ENCODE data around the gene ZBTB21. TPM values are rescaled to one million over a fixed set of nuclear protein-coding genes. Genes with fewer than 3 reads are reported as not detected.

Gene ZBTB21
- total and polyA plus RNA-seq, 2 of the 8 experiments (the other 6 are each of a cell fraction or from before 2014, with no cell fraction given) = 3.9 to 17.8 TPM

- peaks cover 0 to 4% (median 2%) of the 10 kb centered on the region in 4 experiments; a peak in 3 of 7 replicates for H3K4me1 ChIP-seq (replicated peaks in 1 of 4; ENCODE audit: control insufficient read depth in 3 of 4, insufficient read depth in 4 of 4, low read length in 3 of 4)
- ChIA-PET POLR2A (ENCODE audit: partially characterized antibody) (no interaction called here), CTCF (ENCODE audit: partially characterized antibody) (no interaction called here)
- H4K8ac ChIP-seq (ENCODE audit: extremely low read depth, insufficient read depth, low read length) = peak overlapping the region; percentile 35
- H4K5ac ChIP-seq (ENCODE audit: insufficient read length, low read depth, low read length) = no peak overlapping the region
- no peaks in the 10 kb centered on the region; a peak in 1 of 7 replicates for H3K27me3 ChIP-seq (replicated peaks in 1 of 4; ENCODE audit: control insufficient read depth in 3 of 4, extremely low read depth in 1 of 4, insufficient read depth in 3 of 4, low read length in 3 of 4)
- H3K18ac ChIP-seq (ENCODE audit: extremely low read depth, low read length) = no peak overlapping the region
- no peak overlapping the region; the same call in 1 of the 2 replicates for H2AK5ac ChIP-seq (ENCODE audit: low read depth, low read length)
- H2BK12ac ChIP-seq (ENCODE audit: low read depth, low read length) = 0 out of 2 replicates have a peak overlapping the region, but pooled peaks have one; percentile 10
- no peak overlapping the region for H3K14ac ChIP-seq (ENCODE audit: insufficient read length)
- peaks cover 0 to 7% of the 10 kb centered on the region in 2 experiments for H4K20me1 ChIP-seq (replicated peaks in 1 of 2; ENCODE audit: control insufficient read depth in 1 of 2, insufficient read depth in 2 of 2, low read length in 2 of 2)
- no peak overlapping the region for H3K4ac ChIP-seq (replicated peaks; ENCODE audit: insufficient read length, low read depth, low read length)
- 75 to 100% methylated on average over 1 to 6 of the region's 6 CpGs for WGBS, 2 experiments (ENCODE audit: extremely low coverage in 1 of 2, insufficient coverage in 1 of 2, insufficient read length in 1 of 2, insufficient replicate concordance in 2 of 2, low coverage in 1 of 2, low lambda C conversion rate in 2 of 2, missing lambda C conversion rate in 1 of 2)
- TF ChIP-seq TAF1 (IDR thresholded peaks at IDR 0.05; ENCODE audit: low read depth, low read length) (no peak), SP2 (IDR thresholded peaks at IDR 0.05; ENCODE audit: low read length) (no peak)
- peak overlapping the region; percentile 62 for H4K91ac ChIP-seq (replicated peaks; ENCODE audit: insufficient read length, low read length)
- H3K9ac ChIP-seq (replicated peaks in 1 of 4; ENCODE audit: extremely low read depth in 1 of 4, low read depth in 3 of 4, low read length in 3 of 4) = no peak overlapping the region
- no peak overlapping the region for H2AFZ ChIP-seq (ENCODE audit: low read length)
- no peaks in the 10 kb centered on the region for H3K79me2 ChIP-seq (ENCODE audit: control insufficient read depth in 1 of 2, insufficient read depth in 2 of 2, low read length in 2 of 2)
- peak overlapping the region; percentile 99 for H3K56ac ChIP-seq (replicated peaks; ENCODE audit: insufficient read length, low read depth, low read length)
- no peak overlapping the region for H3K4me3 ChIP-seq (ENCODE audit: extremely low read depth in 1 of 4, insufficient read depth in 2 of 4, low read depth in 3 of 4, low read length in 4 of 4)
- 0 out of 2 replicates have a peak overlapping the region, but pooled peaks have one; percentile 29 for H2BK15ac ChIP-seq (ENCODE audit: low read length)
- no peak overlapping the region for H2BK20ac ChIP-seq (ENCODE audit: low read length)
- H3K4me2 ChIP-seq (ENCODE audit: insufficient read depth in 1 of 2, low read depth in 2 of 2, low read length in 2 of 2) = no peak overlapping the region
- FAIRE-seq = peak; percentile 28
- H3K79me1 ChIP-seq (ENCODE audit: low read depth, low read length) = no peaks in the 10 kb centered on the region
- H3K9me3 ChIP-seq (ENCODE audit: insufficient read depth in 2 of 2, low read depth in 1 of 2, low read length in 1 of 2) = no peaks in the 10 kb centered on the region
- H2BK5ac ChIP-seq (ENCODE audit: low read depth, low read length) = 0 out of 2 replicates have a peak overlapping the region, but pooled peaks have one; percentile 4
- no peak overlapping the region for H3K27ac ChIP-seq (ENCODE audit: low read depth, low read length)
- H3K23ac ChIP-seq (ENCODE audit: insufficient read length) = no peak overlapping the region
- no peak overlapping the region for H2BK120ac ChIP-seq (replicated peaks; ENCODE audit: low read depth, low read length)
- no peaks in the 10 kb centered on the region for H3K36me3 ChIP-seq (ENCODE audit: control insufficient read depth in 2 of 4, insufficient read depth in 4 of 4, low read length in 3 of 4)
- peaks cover 10% of the 10 kb centered on the region; the same call in 1 of the 2 replicates for H3K23me2 ChIP-seq (ENCODE audit: low read depth, low read length)
- no peak for DNase-seq (ENCODE audit: low read depth in 1 of 2, low spot score in 2 of 2)
These were observed 17.1 kb upstream of the ZBTB21 start for GRCh38 chr21:42027085-42027821.
